BLaER1 treated with 17β-estradiol and CSF1 and Interleukin-3, amounts not matched to agents 10 nM and 100 nM (cell line): ENCODE data around the gene COQ9.

Experiments used
- H3K27ac ChIP-seq, 11 experiments: shearing (Covaris generic); formaldehyde crosslinking; 2 replicates each; pipeline ENCODE4 v1.8.1; 2022
- H3K27me3 ChIP-seq, 11 experiments: shearing (Covaris generic); formaldehyde crosslinking; 2 replicates each; pipeline ENCODE4 v1.8.1; 2022
- H3K36me3 ChIP-seq, 11 experiments: shearing (Covaris generic); formaldehyde crosslinking; 2 replicates each; pipeline ENCODE4 v1.8.1; 2022
- H3K4me1 ChIP-seq, 10 experiments: shearing (Covaris generic); formaldehyde crosslinking; 2 replicates each; pipeline ENCODE4 v1.8.1; 2022
- H3K4me2 ChIP-seq, 11 experiments: shearing (Covaris generic); formaldehyde crosslinking; 2 replicates each; pipeline ENCODE4 v1.8.1; 2022
- H3K4me3 ChIP-seq, 10 experiments: shearing (Covaris generic); formaldehyde crosslinking; 2 replicates each; pipeline ENCODE4 v1.8.1; 2022
- H3K9ac ChIP-seq, 11 experiments: shearing (Covaris generic); formaldehyde crosslinking; 2 replicates each; pipeline ENCODE4 v1.8.1; 2022
- H3K9me3 ChIP-seq, 11 experiments: shearing (Covaris generic); formaldehyde crosslinking; replicated peaks in 1 of 11; 2 replicates each; pipeline ENCODE4 v1.8.1; 2022
- H4K20me1 ChIP-seq, 11 experiments: shearing (Covaris generic); formaldehyde crosslinking; 2 replicates each; pipeline ENCODE4 v1.8.1; 2022
- Cebpa-rat ChIP-seq, 11 experiments: shearing (Covaris generic); IDR thresholded peaks; 2 replicates each; pipeline ENCODE4 v1.8.1; 2022

COQ9 gene

DNA sequence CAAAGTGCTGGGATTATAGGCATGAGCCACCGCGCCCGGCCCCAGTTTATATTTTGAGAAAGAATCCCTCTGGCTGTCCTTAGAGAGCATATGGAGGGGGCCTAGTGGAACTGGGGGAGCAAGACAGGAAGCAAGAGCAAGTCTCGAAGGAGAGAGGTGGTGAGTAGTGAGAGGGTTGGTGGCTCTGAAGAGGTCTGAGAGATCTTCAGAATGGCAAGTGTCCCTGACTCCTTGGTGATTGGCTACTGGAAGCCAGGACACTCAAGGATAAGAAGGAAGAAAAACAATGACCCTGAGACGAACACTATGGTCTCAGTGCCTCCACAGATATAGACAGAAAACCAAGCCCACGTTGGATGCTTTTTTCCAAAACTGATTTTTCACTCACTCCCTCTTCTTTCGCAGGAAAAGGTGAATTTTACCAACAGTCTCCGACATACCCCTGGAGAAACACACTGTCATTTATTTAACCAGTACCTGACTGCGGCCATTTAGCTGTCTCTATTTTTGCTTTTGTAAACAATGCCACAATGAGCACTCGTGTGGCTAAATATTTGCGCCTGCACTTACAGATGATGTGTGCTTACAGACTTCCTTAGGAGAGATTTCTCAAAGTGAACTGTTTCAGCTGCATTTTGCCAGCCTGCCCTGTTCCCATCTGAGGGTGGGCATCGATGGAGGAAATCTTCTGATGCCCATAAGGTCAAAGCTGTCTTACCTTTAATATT is 54.9 kb downstream of the COQ9 start:
- H3K9ac ChIP-seq, result no peak overlapping the region
- no peaks in the 10 kb centered on the region for H3K36me3 ChIP-seq
- peaks cover 0 to 7% (median 0%) of the 10 kb centered on the region in 11 experiments; a peak in 1 of 22 replicates for H4K20me1 ChIP-seq
- no peak overlapping the region for H3K27ac ChIP-seq
- TF ChIP-seq Cebpa-rat (IDR thresholded peaks at IDR 0.05), result no peak
- H3K4me3 ChIP-seq, result no peak overlapping the region
- H3K27me3 ChIP-seq, result 0 out of 22 replicates have a peak, but pooled peaks cover 0 to 4% (median 0%) of the 10 kb centered on the region in 11 experiments
- H3K9me3 ChIP-seq, result no peaks in the 10 kb centered on the region
- peaks cover 34 to 75% (median 64%) of the 10 kb centered on the region in 10 experiments for H3K4me1 ChIP-seq
- H3K4me2 ChIP-seq, result peak overlapping the region in 10 of 11 experiments; percentile 42 to 89 (median 78); a peak in 18 of 22 replicates

DNA sequence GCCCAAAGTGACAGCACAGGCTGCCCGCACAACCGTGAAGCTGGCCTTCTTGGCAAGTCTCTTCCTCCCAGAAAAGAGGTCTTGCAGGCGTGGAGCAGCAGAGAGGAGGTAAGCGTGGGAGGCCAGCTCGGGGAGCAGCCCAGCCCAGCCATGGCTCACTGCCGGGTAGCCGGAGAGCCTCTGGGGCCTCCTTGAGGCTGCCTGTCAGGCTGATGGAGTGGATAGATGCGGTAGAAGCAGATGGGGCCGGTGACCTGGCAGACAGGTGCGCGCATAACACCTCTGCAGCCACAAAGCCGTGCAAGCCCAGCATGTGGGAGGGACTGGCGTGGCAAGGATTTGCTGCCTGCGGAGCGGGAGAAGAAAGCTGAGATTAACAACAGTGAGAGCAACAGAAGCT is 56.1 kb downstream of the COQ9 start:
- H3K4me2 ChIP-seq, result peak overlapping the region; percentile 36 to 89 (median 78)
- 0 out of 22 replicates have a peak, but pooled peaks cover 0 to 4% (median 0%) of the 10 kb centered on the region in 11 experiments for H3K27me3 ChIP-seq
- peak overlapping the region in 2 of 11 experiments; percentile 11 to 30; a peak in 4 of 22 replicates for H3K9ac ChIP-seq

GRCh38 chr16:57504001-57504400 is 56.7 kb downstream of the COQ9 start:
- Histone ChIP-seq H3K36me3 (no peaks in the 10 kb centered on the region), H3K4me2 (peak overlapping the region; percentile 36 to 89 (median 78)), H3K9me3 (no peaks in the 10 kb centered on the region), H3K27me3 (0 out of 22 replicates have a peak, but pooled peaks cover 0 to 4% (median 0%) of the 10 kb centered on the region in 11 experiments), H3K27ac (no peak overlapping the region), H3K9ac (peak overlapping the region in 3 of 11 experiments; percentile 4 to 24 (median 11); a peak in 1 of 22 replicates), H4K20me1 (peaks cover 0 to 7% (median 0%) of the 10 kb centered on the region in 11 experiments; a peak in 1 of 22 replicates), H3K4me3 (no peak overlapping the region), H3K4me1 (peaks cover 34 to 86% (median 75%) of the 10 kb centered on the region in 10 experiments)
- TF ChIP-seq Cebpa-rat (IDR thresholded peaks at IDR 0.05), result no peak

More for the DNA sequence above, 56.1 kb downstream of the COQ9 start:
- H3K4me1 ChIP-seq, result peaks cover 34 to 86% (median 75%) of the 10 kb centered on the region in 10 experiments
- H3K36me3 ChIP-seq, result no peaks in the 10 kb centered on the region
- no peak overlapping the region for H3K4me3 ChIP-seq
- no peak overlapping the region; a peak in 1 of 22 replicates for H3K27ac ChIP-seq
- no peaks in the 10 kb centered on the region for H3K9me3 ChIP-seq
- no peak for TF ChIP-seq Cebpa-rat (IDR thresholded peaks at IDR 0.05)
- H4K20me1 ChIP-seq, result peaks cover 0 to 7% (median 0%) of the 10 kb centered on the region in 11 experiments; a peak in 1 of 22 replicates

DNA sequence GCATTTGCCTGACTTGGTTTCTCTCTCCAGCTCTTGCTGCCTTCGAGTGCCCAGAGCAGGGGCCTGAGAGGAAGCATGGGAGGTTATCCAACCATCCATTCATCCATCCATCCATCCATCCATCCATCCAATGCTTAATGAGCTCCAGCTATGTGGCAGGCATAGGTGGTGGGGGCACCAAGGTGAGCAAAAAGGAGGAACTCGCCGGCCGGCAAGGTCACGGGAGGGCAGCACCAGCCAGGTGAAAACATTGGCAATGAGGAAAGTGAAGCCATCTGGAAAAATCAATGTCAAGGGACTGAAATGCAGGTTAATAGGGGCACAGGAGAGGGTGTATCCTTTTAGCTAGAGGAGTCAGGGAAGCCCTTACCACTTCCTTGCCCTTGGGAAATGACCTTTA is 57.2 kb downstream of the COQ9 start:
- Histone ChIP-seq H3K4me3 (no peak overlapping the region), H3K36me3 (no peaks in the 10 kb centered on the region), H3K4me2 (peak overlapping the region in 10 of 11 experiments; percentile 11 to 89 (median 78); a peak in 18 of 22 replicates), H4K20me1 (peaks cover 0 to 7% (median 0%) of the 10 kb centered on the region in 11 experiments; a peak in 1 of 22 replicates), H3K27me3 (0 out of 22 replicates have a peak, but pooled peaks cover 0 to 4% (median 0%) of the 10 kb centered on the region in 11 experiments), H3K9me3 (no peaks in the 10 kb centered on the region), H3K27ac (no peak overlapping the region), H3K9ac (0 out of 22 replicates have a peak overlapping the region, but pooled peaks of 1 of the 11 experiments have one; percentile 24), H3K4me1 (peaks cover 34 to 83% (median 73%) of the 10 kb centered on the region in 10 experiments)
- TF ChIP-seq Cebpa-rat (IDR thresholded peaks at IDR 0.05), result no peak

- H4K20me1 ChIP-seq, result peaks cover 0 to 7% (median 0%) of the 10 kb centered on the region in 11 experiments; a peak in 1 of 22 replicates
- H3K4me2 ChIP-seq, result peak overlapping the region in 8 of 11 experiments; percentile 66 to 89 (median 82); a peak in 14 of 22 replicates
Measured at GRCh38 chr16:57505169-57505568, 57.9 kb downstream of the COQ9 start.

GRCh38 chr16:57507136-57508034 is 60.1 kb downstream of the COQ9 start:
- no peak overlapping the region for H3K27ac ChIP-seq
- no peak overlapping the region for H3K9ac ChIP-seq
- H3K9me3 ChIP-seq, result no peaks in the 10 kb centered on the region
- no peak overlapping the region for H3K4me3 ChIP-seq
- H3K4me2 ChIP-seq, result peak overlapping the region in 10 of 11 experiments; percentile 15 to 63 (median 50); a peak in 17 of 22 replicates
- peaks cover 23 to 63% (median 50%) of the 10 kb centered on the region in 10 experiments for H3K4me1 ChIP-seq
- peaks cover 0 to 9% (median 4%) of the 10 kb centered on the region in 11 experiments; a peak in 7 of 22 replicates for H3K36me3 ChIP-seq
- TF ChIP-seq Cebpa-rat (IDR thresholded peaks at IDR 0.05), result no peak
- 0 out of 22 replicates have a peak, but pooled peaks cover 0 to 4% (median 0%) of the 10 kb centered on the region in 11 experiments for H3K27me3 ChIP-seq
- peaks cover 0 to 7% (median 0%) of the 10 kb centered on the region in 11 experiments; a peak in 1 of 22 replicates for H4K20me1 ChIP-seq

More at GRCh38 chr16:57505169-57505568, 57.9 kb downstream of the COQ9 start:
- H3K27me3 ChIP-seq, result 0 out of 22 replicates have a peak, but pooled peaks cover 0 to 4% (median 0%) of the 10 kb centered on the region in 11 experiments
- no peaks in the 10 kb centered on the region for H3K9me3 ChIP-seq
- TF ChIP-seq Cebpa-rat (IDR thresholded peaks at IDR 0.05), result no peak
- peaks cover 33 to 78% (median 69%) of the 10 kb centered on the region in 10 experiments for H3K4me1 ChIP-seq
- no peaks in the 10 kb centered on the region for H3K36me3 ChIP-seq
- H3K9ac ChIP-seq, result 0 out of 22 replicates have a peak overlapping the region, but pooled peaks of 1 of the 11 experiments have one; percentile 18
- H3K4me3 ChIP-seq, result no peak overlapping the region
- H3K27ac ChIP-seq, result no peak overlapping the region

DNA sequence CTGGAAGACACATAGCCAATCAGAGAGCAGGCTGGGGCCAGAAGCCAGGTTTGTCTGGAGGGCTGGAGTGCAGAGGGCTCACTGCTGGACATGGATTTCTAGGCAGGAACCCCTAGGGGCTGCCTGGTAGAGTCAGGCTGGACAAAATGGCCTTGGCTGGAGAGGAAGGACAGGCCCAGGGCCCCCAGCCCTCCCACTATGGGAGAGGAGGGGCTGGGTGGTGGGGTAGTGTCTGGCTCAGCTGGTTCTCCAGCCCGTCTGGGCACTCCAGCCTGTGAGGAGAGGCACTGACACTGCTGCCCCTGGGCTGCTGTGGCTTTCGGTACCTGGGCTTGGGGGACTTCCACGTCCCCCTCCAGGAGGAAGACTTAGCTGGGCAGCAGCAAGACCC is 60.8 kb downstream of the COQ9 start:
- H3K36me3 ChIP-seq, result peaks cover 0 to 15% (median 10%) of the 10 kb centered on the region in 11 experiments; a peak in 8 of 22 replicates
- no peak for TF ChIP-seq Cebpa-rat (IDR thresholded peaks at IDR 0.05)
- H3K27ac ChIP-seq, result no peak overlapping the region
- peaks cover 17 to 56% (median 44%) of the 10 kb centered on the region in 10 experiments for H3K4me1 ChIP-seq
- peaks cover 0 to 6% (median 0%) of the 10 kb centered on the region in 11 experiments; a peak in 1 of 22 replicates for H4K20me1 ChIP-seq
- H3K4me2 ChIP-seq, result peak overlapping the region in 9 of 11 experiments; percentile 15 to 62 (median 48); a peak in 15 of 22 replicates
- H3K9me3 ChIP-seq, result no peaks in the 10 kb centered on the region
- H3K9ac ChIP-seq, result no peak overlapping the region
- no peak overlapping the region for H3K4me3 ChIP-seq
- H3K27me3 ChIP-seq, result no peaks in the 10 kb centered on the region
